HG03575 (cell line): Measurements from ENCODE around the gene SYNGR4.

Experiments used
- ATAC-seq: cut with Tn5 transposase; IDR thresholded peaks from one replicate; pipeline ENCODE4 v1.9.1; 2021; ENCODE audit not compliant: unreplicated experiment, insufficient number of reproducible peaks, low FRiP score; ENCODE audit errors: extremely low read depth

Gene SYNGR4

GRCh38 chr19:48417421-48417820 is 53.3 kb downstream of the SYNGR4 start:
- no peak for ATAC-seq

GRCh38 chr19:48418317-48419064 is 54.3 kb downstream of the SYNGR4 start:
- ATAC-seq: no peak

GRCh38 chr19:48419158-48419920 is 55.2 kb downstream of the SYNGR4 start:
- no peak for ATAC-seq

- no peak for ATAC-seq
Observed at GRCh38 chr19:48421548-48421947, 57.4 kb downstream of the SYNGR4 start.

GRCh38 chr19:48424694-48425219 is 60.6 kb downstream of the SYNGR4 start:
- ATAC-seq: no peak
